ENCODE results near the gene BPGM. TPM values are rescaled to one million over a fixed set of nuclear protein-coding genes. Genes with fewer than 3 reads are reported as not detected.

Gene BPGM
- polyA plus RNA-seq, 3 donors: 3.9 to 20.6 (median 18.4) TPM

DNA sequence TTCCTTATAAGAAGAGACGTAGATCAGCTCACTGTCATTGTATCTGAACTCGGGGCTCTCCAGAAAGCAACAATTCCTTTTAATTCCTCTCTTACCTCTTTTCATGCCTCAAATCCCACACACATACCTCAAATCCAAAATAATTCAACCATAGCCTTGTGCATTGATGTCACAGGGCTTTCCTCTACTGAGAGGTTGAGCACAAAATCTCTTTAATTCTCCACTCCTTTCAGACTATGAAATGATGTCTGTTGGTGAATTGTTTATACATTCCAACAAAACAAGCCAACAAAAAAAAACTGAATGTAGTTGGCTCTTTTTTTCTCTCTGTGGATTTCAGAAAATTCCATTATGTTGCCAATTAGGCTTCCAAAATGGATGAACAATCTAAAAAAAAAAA, 53.2 kb downstream of the BPGM start:
- intact Hi-C loops (cut with micrococcal nuclease): no loop called here
- no peaks in the 10 kb centered on the region for H4K20me1 ChIP-seq (ENCODE audit: insufficient read depth, low read length)
- H3K4me1 ChIP-seq (ENCODE audit: control insufficient read depth in 1 of 2, insufficient read depth in 2 of 2, low read length in 2 of 2): no peaks in the 10 kb centered on the region
- TF ChIP-seq, protein P1, sequence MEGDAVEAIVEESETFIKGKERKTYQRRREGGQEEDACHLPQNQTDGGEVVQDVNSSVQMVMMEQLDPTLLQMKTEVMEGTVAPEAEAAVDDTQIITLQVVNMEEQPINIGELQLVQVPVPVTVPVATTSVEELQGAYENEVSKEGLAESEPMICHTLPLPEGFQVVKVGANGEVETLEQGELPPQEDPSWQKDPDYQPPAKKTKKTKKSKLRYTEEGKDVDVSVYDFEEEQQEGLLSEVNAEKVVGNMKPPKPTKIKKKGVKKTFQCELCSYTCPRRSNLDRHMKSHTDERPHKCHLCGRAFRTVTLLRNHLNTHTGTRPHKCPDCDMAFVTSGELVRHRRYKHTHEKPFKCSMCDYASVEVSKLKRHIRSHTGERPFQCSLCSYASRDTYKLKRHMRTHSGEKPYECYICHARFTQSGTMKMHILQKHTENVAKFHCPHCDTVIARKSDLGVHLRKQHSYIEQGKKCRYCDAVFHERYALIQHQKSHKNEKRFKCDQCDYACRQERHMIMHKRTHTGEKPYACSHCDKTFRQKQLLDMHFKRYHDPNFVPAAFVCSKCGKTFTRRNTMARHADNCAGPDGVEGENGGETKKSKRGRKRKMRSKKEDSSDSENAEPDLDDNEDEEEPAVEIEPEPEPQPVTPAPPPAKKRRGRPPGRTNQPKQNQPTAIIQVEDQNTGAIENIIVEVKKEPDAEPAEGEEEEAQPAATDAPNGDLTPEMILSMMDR (IDR thresholded peaks at IDR 0.05): no peak
- Mint-ChIP-seq H3K4me3 (no peak overlapping the region), H3K4me1 (no peaks in the 10 kb centered on the region), H3K9me3 (no peaks in the 10 kb centered on the region), H3K27me3 (ENCODE audit: low read depth in 3 of 3) (peaks cover 0 to 5% (median 0%) of the 10 kb centered on the region in 3 donors), H3K27ac (no peak overlapping the region), H3K36me3 (no peaks in the 10 kb centered on the region)
- no CpG with 5 or more reads among the region's 2 CpGs for WGBS (ENCODE audit: insufficient coverage)
- H3K4me2 ChIP-seq (replicated peaks; ENCODE audit: extremely low read depth, low read length, poor library complexity, severe bottlenecking): no peak overlapping the region
- H2AFZ ChIP-seq (ENCODE audit: insufficient read depth, low read depth, low read length, poor library complexity, severe bottlenecking): no peak overlapping the region
- no peak overlapping the region for H3K27ac ChIP-seq (ENCODE audit: low read depth in 1 of 2, low read length in 2 of 2)
- no peaks in the 10 kb centered on the region for H3K79me2 ChIP-seq (ENCODE audit: insufficient read depth, low read length)
- H3K27me3 ChIP-seq (ENCODE audit: control insufficient read depth in 2 of 2, insufficient read depth in 2 of 2, low read length in 2 of 2): no peaks in the 10 kb centered on the region
- H3K4me3 ChIP-seq (replicated peaks in 1 of 3; ENCODE audit: low read depth in 2 of 3, low read length in 3 of 3): no peak overlapping the region
- H3K9ac ChIP-seq (ENCODE audit: insufficient read depth, low read length, poor library complexity, severe bottlenecking): no peak overlapping the region
- H3K36me3 ChIP-seq (replicated peaks in 1 of 2; ENCODE audit: control insufficient read depth in 1 of 2, insufficient read depth in 2 of 2, low read length in 2 of 2): no peaks in the 10 kb centered on the region
- no peaks in the 10 kb centered on the region for H3K9me3 ChIP-seq (replicated peaks in 1 of 2; ENCODE audit: control insufficient read depth in 1 of 2, insufficient read depth in 1 of 2, low read length in 2 of 2)
- DNase-seq: no peak

GRCh38 chr7:134701272-134701671, 54.6 kb downstream of the BPGM start:
- H3K9ac ChIP-seq (ENCODE audit: insufficient read depth, low read length, poor library complexity, severe bottlenecking): no peak overlapping the region
- intact Hi-C loops (cut with micrococcal nuclease): no loop called here
- no peaks in the 10 kb centered on the region for H3K4me1 ChIP-seq (ENCODE audit: control insufficient read depth in 1 of 2, insufficient read depth in 2 of 2, low read length in 2 of 2)
- TF ChIP-seq, protein P1 (IDR thresholded peaks at IDR 0.05): no peak
- no peaks in the 10 kb centered on the region for H3K36me3 ChIP-seq (replicated peaks in 1 of 2; ENCODE audit: control insufficient read depth in 1 of 2, insufficient read depth in 2 of 2, low read length in 2 of 2)
- H3K4me3 ChIP-seq (replicated peaks in 1 of 3; ENCODE audit: low read depth in 2 of 3, low read length in 3 of 3): no peak overlapping the region
- no peak overlapping the region for H3K27ac ChIP-seq (ENCODE audit: low read depth in 1 of 2, low read length in 2 of 2)
- no peak overlapping the region for H3K4me2 ChIP-seq (replicated peaks; ENCODE audit: extremely low read depth, low read length, poor library complexity, severe bottlenecking)
- Mint-ChIP-seq H3K9me3 (no peaks in the 10 kb centered on the region), H3K27ac (no peak overlapping the region), H3K36me3 (no peaks in the 10 kb centered on the region), H3K4me1 (no peaks in the 10 kb centered on the region), H3K4me3 (no peak overlapping the region), H3K27me3 (ENCODE audit: low read depth in 3 of 3) (peaks cover 0 to 5% (median 0%) of the 10 kb centered on the region in 3 donors)
- H2AFZ ChIP-seq (ENCODE audit: insufficient read depth, low read depth, low read length, poor library complexity, severe bottlenecking): no peak overlapping the region
- no peaks in the 10 kb centered on the region for H3K27me3 ChIP-seq (ENCODE audit: control insufficient read depth in 2 of 2, insufficient read depth in 2 of 2, low read length in 2 of 2)
- H3K79me2 ChIP-seq (ENCODE audit: insufficient read depth, low read length): no peaks in the 10 kb centered on the region
- WGBS (ENCODE audit: insufficient coverage): 90% methylated on average over 1 of the region's 2 CpGs
- no peaks in the 10 kb centered on the region for H4K20me1 ChIP-seq (ENCODE audit: insufficient read depth, low read length)
- no peak for DNase-seq
- no peaks in the 10 kb centered on the region for H3K9me3 ChIP-seq (replicated peaks in 1 of 2; ENCODE audit: control insufficient read depth in 1 of 2, insufficient read depth in 1 of 2, low read length in 2 of 2)

All from CD14-positive monocyte (primary cell).